CD4-positive, alpha-beta T cell (primary cell): ENCODE data around the gene TRIP4. TPM values are rescaled to one million over a fixed set of nuclear protein-coding genes. Genes with fewer than 3 reads are reported as not detected.

ENCODE experiments used
- ATAC-seq: fragments of 200-7000 bp; cut with Tn5 transposase; one replicate; pipeline ENCODE4 v1.10.0; 2022; ENCODE audit warnings: mild to moderate bottlenecking; ENCODE audit not compliant: poor library complexity
- CTCF ChIA-PET: fragments of 350-600 bp; sonication (Branson Sonifier 250); formaldehyde crosslinking; loops from one replicate; lab custom pipeline; 2021; ENCODE audit warnings: antibody characterized with exemption, inconsistent platforms; lab: Charles Lee
- POLR2A ChIA-PET: fragments of 350-600 bp; sonication (Branson Sonifier 250); formaldehyde crosslinking; loops from one replicate; lab custom pipeline; 2021; ENCODE audit warnings: antibody characterized with exemption, inconsistent platforms; lab: Charles Lee
- DNase-seq, 14 experiments: peaks; one replicate each; pipeline ENCODE4 v3.0.0-alpha.2; 2013 to 2020; ENCODE audit warnings: mixed read lengths in 2 of 14
- H3K27ac ChIP-seq, 2 donors: one replicate each; pipeline versions ENCODE4 v1.5.1 to v1.7.0; 2013; ENCODE audit warnings: low read length in 2 of 2, low read depth in 1 of 2, mild to moderate bottlenecking in 1 of 2
- H3K27me3 ChIP-seq, 2 experiments: 1 replicate in 1 of 2; 2 replicates in 1 of 2; pipeline versions ENCODE4 v1.6.1 to v1.7.0; 2013; ENCODE audit warnings: low read length in 2 of 2, control low read depth in 1 of 2, mild to moderate bottlenecking in 1 of 2, moderate library complexity in 1 of 2; ENCODE audit not compliant: insufficient read depth in 2 of 2, control insufficient read depth in 1 of 2
- H3K36me3 ChIP-seq: one replicate; pipeline ENCODE4 v1.6.1; 2013; ENCODE audit warnings: low read length, control low read depth; ENCODE audit not compliant: insufficient read depth
- H3K4me1 ChIP-seq: one replicate; pipeline ENCODE4 v1.6.1; 2013; ENCODE audit warnings: low read length, control low read depth; ENCODE audit not compliant: insufficient read depth
- H3K4me3 ChIP-seq: one replicate; pipeline ENCODE4 v1.5.1; 2013; ENCODE audit warnings: mild to moderate bottlenecking, low read length, moderate library complexity
- H3K9me3 ChIP-seq, 2 experiments: 1 replicate in 1 of 2; 2 replicates in 1 of 2; pipeline versions ENCODE4 v1.6.1 to v1.7.0; 2013; ENCODE audit warnings: low read length in 2 of 2, mild to moderate bottlenecking in 2 of 2, control low read depth in 1 of 2, moderate library complexity in 1 of 2; ENCODE audit not compliant: control insufficient read depth in 1 of 2, insufficient read depth in 1 of 2
- H3K27ac Mint-ChIP-seq: one replicate; pipeline ENCODE4 v1.8.0; 2020; ENCODE audit warnings: mixed read lengths
- H3K27me3 Mint-ChIP-seq: one replicate; pipeline ENCODE4 v1.8.0; 2021; ENCODE audit warnings: mixed read lengths
- H3K36me3 Mint-ChIP-seq: one replicate; pipeline ENCODE4 v1.8.0; 2021; ENCODE audit warnings: low read depth, mixed read lengths
- H3K4me1 Mint-ChIP-seq: one replicate; pipeline ENCODE4 v1.8.0; 2021; ENCODE audit warnings: low read depth, mixed read lengths
- H3K4me3 Mint-ChIP-seq: one replicate; pipeline ENCODE4 v1.8.0; 2020; ENCODE audit warnings: mild to moderate bottlenecking, mixed read lengths
- H3K9me3 Mint-ChIP-seq: one replicate; pipeline ENCODE4 v1.8.0; 2020; ENCODE audit warnings: mixed read lengths
- intact Hi-C, 2 experiments: fragments of 100-400 bp; cut with DNase I in 1 of 2; cut with micrococcal nuclease in 1 of 2; formaldehyde crosslinking; loops; one replicate each; pipeline versions ENCODE4 v1.15.1 to v1.9.0; 2023 to 2025; cut with DNase I, micrococcal nuclease
- total RNA-seq, 174 experiments: library from RNA in 2 of 174; stranded (reverse) in 2 of 174; gene quantifications; one replicate each; pipeline ENCODE4 v1.2.3 and lab custom pipeline; 2021 to 2026
- TF ChIP-seq, protein P1 (sequence below): fragments of 200-600 bp; IDR thresholded peaks from one replicate; pipeline ENCODE4 v1.8.0; 2022; ENCODE audit warnings: antibody characterized with exemption, mild to moderate bottlenecking

TRIP4 gene
- total RNA-seq, 2 experiments from 2014 or later, result 9.6 to 10.7 TPM

DNA sequence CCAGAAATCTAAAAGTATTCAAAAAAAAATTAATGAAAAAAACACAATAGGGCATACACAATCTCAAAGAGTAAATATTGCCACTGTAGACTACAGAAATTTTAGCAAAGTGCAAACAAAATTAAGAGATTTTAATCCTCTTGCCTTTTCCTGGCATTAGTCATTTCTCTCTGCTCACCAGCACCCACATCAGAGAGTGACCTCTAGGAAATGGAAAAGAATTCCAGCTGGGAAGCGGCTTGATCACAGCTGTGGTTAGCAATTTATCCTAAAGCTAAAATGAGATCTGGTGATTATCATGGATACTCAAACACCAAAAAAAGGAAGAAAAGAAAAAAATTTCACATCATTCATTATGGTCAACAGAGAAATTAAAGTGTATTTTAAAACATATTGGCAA is 39.2 kb upstream of the TRIP4 start:
- Mint-ChIP-seq H3K4me1 (peaks cover 19% of the 10 kb centered on the region), H3K36me3 (peaks cover 35% of the 10 kb centered on the region), H3K4me3 (no peak overlapping the region), H3K27ac (no peak overlapping the region), H3K27me3 (no peaks in the 10 kb centered on the region), H3K9me3 (no peaks in the 10 kb centered on the region)
- Histone ChIP-seq H3K36me3 (peaks cover 6% of the 10 kb centered on the region), H3K27me3 (no peaks in the 10 kb centered on the region), H3K9me3 (no peaks in the 10 kb centered on the region), H3K4me3 (no peak overlapping the region), H3K4me1 (no peaks in the 10 kb centered on the region), H3K27ac (no peak overlapping the region)
- ChIA-PET CTCF (no interaction called here), POLR2A (no interaction called here)
- ATAC-seq, result no peak
- DNase-seq, result no peak
- TF ChIP-seq, protein P1, sequence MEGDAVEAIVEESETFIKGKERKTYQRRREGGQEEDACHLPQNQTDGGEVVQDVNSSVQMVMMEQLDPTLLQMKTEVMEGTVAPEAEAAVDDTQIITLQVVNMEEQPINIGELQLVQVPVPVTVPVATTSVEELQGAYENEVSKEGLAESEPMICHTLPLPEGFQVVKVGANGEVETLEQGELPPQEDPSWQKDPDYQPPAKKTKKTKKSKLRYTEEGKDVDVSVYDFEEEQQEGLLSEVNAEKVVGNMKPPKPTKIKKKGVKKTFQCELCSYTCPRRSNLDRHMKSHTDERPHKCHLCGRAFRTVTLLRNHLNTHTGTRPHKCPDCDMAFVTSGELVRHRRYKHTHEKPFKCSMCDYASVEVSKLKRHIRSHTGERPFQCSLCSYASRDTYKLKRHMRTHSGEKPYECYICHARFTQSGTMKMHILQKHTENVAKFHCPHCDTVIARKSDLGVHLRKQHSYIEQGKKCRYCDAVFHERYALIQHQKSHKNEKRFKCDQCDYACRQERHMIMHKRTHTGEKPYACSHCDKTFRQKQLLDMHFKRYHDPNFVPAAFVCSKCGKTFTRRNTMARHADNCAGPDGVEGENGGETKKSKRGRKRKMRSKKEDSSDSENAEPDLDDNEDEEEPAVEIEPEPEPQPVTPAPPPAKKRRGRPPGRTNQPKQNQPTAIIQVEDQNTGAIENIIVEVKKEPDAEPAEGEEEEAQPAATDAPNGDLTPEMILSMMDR, result no peak
- intact Hi-C loops, result no loop called here

DNA sequence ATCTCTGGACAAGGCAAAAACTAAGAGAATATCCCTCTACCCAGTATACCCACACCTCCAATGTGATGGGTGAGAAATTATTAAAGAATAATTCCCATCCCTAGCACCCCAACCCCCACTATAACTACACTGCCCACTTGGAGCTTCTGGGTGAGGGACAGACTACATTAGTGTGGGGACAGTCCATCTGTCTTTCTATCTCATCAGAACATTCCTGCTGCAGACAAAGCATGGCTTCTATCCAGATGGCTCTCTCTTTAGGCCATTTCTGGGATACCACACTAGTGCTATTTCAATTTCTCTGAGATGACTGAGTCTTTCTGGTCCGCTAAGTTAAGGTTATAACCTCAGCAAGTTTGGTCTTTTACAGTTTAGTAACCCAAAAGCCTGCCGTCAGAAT is 38.3 kb upstream of the TRIP4 start:
- no peaks in the 10 kb centered on the region for H3K9me3 ChIP-seq
- ChIA-PET POLR2A (no interaction called here), CTCF (no interaction called here)
- ATAC-seq, result no peak
- peaks cover 6% of the 10 kb centered on the region for H3K36me3 ChIP-seq
- TF ChIP-seq, protein P1, result no peak
- Mint-ChIP-seq H3K27ac (no peak overlapping the region), H3K36me3 (peaks cover 34% of the 10 kb centered on the region), H3K27me3 (no peaks in the 10 kb centered on the region), H3K4me3 (no peak overlapping the region), H3K9me3 (no peaks in the 10 kb centered on the region), H3K4me1 (peaks cover 17% of the 10 kb centered on the region)
- H3K27ac ChIP-seq, result no peak overlapping the region
- DNase-seq, result no peak
- H3K27me3 ChIP-seq, result no peaks in the 10 kb centered on the region
- no peaks in the 10 kb centered on the region for H3K4me1 ChIP-seq
- intact Hi-C loops, result no loop called here
- H3K4me3 ChIP-seq, result no peak overlapping the region

DNA sequence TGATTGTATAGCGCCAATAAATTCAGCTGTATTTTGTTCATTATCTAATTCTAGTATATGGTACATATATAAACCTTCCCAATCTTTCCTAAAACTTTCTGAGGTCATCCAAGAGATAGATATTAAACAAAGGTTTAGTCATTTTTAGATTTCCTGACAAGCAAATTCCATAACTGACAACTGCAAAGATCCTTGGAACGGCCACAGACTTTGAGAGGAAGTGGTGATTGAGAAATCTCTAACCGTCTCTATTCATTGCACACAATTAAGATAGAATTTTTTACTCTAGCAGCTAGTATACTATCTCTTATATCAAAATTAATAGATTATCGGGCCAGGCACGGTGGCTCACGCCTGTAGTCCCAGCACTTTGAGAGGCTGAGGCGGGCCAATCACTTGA is 36.4 kb upstream of the TRIP4 start:
- DNase-seq, result no peak
- Histone ChIP-seq H3K4me1 (peaks cover 9% of the 10 kb centered on the region), H3K27me3 (no peaks in the 10 kb centered on the region), H3K4me3 (no peak overlapping the region), H3K27ac (no peak overlapping the region), H3K9me3 (no peaks in the 10 kb centered on the region), H3K36me3 (peaks cover 6% of the 10 kb centered on the region)
- POLR2A ChIA-PET, result interaction anchor here (1.4 kb wide), 1 partner anchor 36 kb away, joined by 3 read pairs; no protein-coding TSS in a partner anchor
- H3K36me3 Mint-ChIP-seq, result peaks cover 48% of the 10 kb centered on the region
- no peaks in the 10 kb centered on the region for H3K27me3 Mint-ChIP-seq
- H3K4me1 Mint-ChIP-seq, result peaks cover 20% of the 10 kb centered on the region
- intact Hi-C loops, result loop anchor here in 1 of 2 experiments (10.0 kb wide), 2 partner anchors 186 to 256 kb away; partner anchors contain the start of genes CIAO2A, PPIB and SNX1
- no peaks in the 10 kb centered on the region for H3K9me3 Mint-ChIP-seq
- TF ChIP-seq, protein P1, result no peak
- CTCF ChIA-PET, result interaction anchor here (0.8 to 2.3 kb wide), 2 partner anchors 10 to 17 kb away, joined by 4 to 7 read pairs; no protein-coding TSS in a partner anchor
- ATAC-seq, result no peak
- H3K27ac Mint-ChIP-seq, result no peak overlapping the region
- no peak overlapping the region for H3K4me3 Mint-ChIP-seq
